Prostate gland (tissue), 2 donors: Measurements from ENCODE around the gene ADM.

ENCODE experiments used
- CTCF ChIP-seq, 4 experiments: fragments of 200-600 bp in 2 of 4; fragments of 450-650 bp in 2 of 4; sonication (generic) in 2 of 4; IDR thresholded peaks; 1 replicate in 3 of 4; 2 replicates in 1 of 4; pipeline ENCODE4 v1.5.1; 2016 to 2019; ENCODE audit warnings: antibody characterized with exemption in 4 of 4, mild to moderate bottlenecking in 2 of 4, moderate library complexity in 2 of 4
- POLR2A ChIP-seq: fragments of 450-650 bp; IDR thresholded peaks from one replicate; pipeline ENCODE4 v1.6.1; 2016; ENCODE audit warnings: antibody characterized with exemption, mild to moderate bottlenecking
- POLR2AphosphoS5 ChIP-seq: sonication (generic); formaldehyde crosslinking; IDR thresholded peaks from one replicate; pipeline ENCODE4 v1.6.1; 2017; ENCODE audit warnings: antibody characterized with exemption

GRCh38 chr11:10255388-10256125, 49.3 kb upstream of the ADM start:
- TF ChIP-seq CTCF (IDR thresholded peaks at IDR 0.05) (no peak), POLR2A (no peak), POLR2AphosphoS5 (no peak)
